GM21723 (cell line): ENCODE data around the gene DIPK1B.

Source experiments
- ATAC-seq: cut with Tn5 transposase; IDR thresholded peaks from one replicate; pipeline ENCODE4 v1.9.1; 2021; ENCODE audit warnings: mild to moderate bottlenecking, moderate library complexity; ENCODE audit not compliant: unreplicated experiment

DIPK1B gene

GRCh38 chr9:136718345-136719194 lies 6.2 kb downstream of the DIPK1B start:
- no peak for ATAC-seq

GRCh38 chr9:136719195-136719880 lies 7.0 kb downstream of the DIPK1B start:
- no peak for ATAC-seq

GRCh38 chr9:136720251-136720897 lies 8.0 kb downstream of the DIPK1B start:
- no peak for ATAC-seq

DNA sequence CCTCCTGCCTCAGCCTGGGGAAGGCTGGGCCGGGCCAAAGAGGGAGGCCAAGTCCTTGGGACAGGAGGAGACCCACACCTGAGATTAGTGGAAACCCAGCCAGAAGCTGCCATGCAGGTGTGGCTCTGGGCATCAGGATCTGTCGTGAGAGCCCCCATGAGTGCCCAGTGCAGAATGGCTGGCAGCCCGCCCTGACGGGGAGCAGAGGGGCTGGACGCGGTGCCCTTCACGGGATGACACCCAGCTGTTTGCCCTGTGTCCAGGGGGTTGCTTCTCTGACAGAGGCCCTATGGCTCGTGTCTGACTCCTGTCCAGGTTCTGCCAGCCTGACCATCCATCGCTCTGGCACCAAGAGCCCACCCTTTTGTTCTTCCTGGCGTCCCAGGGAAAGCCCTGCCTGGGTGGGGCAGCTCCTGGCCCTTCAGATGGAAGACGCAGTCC lies 8.5 kb downstream of the DIPK1B start:
- ATAC-seq, result no peak

DNA sequence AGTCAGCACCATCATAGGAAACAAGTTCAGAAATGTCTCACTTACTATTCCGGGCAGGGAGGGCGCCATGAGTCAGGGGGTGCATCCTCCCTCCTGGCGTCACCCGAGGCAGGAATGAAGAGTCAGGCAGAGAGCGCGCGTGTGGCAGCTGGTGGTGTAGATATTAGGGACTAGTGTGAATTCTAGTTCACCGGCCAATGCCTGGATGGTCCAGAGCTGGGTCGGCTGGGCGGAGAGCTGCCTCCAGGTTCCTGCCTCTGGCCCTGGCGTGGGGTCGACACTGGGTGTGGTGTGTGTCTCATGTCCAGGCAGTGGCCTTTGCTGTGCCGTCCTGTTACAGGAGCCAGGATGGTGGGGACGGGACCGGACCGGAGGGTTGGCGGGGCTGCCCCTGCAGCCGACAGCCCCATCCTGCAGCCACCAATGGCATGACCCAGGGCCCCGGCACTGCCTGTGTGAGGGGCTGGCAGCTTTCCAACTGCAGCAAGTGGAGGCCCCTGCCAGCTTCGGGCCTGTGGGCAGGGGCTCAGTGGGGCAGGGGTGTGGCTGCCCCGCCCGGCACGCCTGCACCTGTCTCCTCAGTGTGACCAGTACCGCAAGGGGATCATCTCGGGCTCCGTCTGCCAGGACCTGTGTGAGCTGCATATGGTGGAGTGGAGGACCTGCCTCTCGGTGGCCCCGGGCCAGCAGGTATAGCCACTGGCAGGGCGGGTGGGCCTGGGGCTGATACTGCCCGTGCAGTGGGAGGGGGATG lies 9.1 kb downstream of the DIPK1B start:
- ATAC-seq, result no peak

- ATAC-seq, result no peak
These were observed 10.0 kb downstream of the DIPK1B start for GRCh38 chr9:136722093-136722968.

DNA sequence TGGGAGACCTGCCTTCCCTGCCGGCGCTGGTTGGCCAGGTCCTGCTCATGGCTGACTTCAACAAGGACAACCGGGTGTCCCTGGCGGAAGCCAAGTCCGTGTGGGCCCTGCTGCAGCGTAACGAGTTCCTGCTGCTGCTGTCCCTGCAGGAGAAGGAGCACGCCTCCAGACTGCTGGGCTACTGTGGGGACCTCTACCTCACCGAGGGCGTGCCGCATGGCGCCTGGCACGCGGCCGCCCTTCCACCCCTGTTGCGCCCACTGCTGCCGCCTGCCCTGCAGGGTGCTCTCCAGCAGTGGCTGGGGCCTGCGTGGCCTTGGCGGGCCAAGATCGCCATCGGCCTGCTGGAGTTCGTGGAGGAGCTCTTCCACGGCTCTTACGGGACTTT lies 10.6 kb downstream of the DIPK1B start:
- ATAC-seq, result no peak

DNA sequence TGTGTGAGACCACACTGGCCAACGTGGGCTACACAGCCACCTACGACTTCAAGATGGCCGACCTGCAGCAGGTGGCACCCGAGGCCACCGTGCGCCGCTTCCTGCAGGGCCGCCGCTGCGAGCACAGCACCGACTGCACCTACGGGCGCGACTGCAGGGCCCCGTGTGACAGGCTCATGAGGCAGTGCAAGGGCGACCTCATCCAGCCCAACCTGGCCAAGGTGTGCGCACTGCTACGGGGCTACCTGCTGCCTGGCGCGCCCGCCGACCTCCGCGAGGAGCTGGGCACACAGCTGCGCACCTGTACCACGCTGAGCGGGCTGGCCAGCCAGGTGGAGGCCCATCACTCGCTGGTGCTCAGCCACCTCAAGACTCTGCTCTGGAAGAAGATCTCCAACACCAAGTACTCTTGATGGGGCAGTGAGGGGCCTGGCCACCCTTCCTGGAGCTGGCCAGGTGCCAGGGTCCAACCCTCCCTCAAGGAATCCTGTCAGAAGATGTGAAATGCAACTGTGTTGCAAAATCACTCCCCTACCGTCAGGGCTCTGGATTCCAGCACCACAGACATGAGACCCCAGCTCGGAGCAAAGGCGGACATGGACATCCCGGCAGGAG lies 11.1 kb downstream of the DIPK1B start:
- no peak for ATAC-seq

DNA sequence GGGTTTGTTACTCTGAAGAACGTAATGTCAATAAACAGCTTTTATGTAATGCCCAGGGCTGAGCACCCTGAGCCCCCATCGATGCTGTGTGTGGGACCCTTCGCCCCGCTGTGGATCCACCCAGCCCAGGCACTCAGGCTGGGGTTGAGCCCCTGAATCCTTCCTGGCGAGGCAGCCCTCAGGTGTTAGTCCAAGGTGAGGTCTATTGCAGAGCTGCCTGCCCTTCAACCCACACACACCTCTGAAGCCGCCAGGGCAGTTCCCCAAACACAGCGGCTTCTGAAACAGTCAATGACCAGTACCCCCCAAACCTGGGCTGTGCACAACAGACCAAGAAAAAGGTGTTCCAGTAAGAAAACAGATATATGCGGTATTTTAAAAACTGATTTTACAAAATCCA lies 11.6 kb downstream of the DIPK1B start:
- ATAC-seq, result no peak

- ATAC-seq, result no peak
These were observed 12.4 kb downstream of the DIPK1B start for GRCh38 chr9:136724772-136725171.

DNA sequence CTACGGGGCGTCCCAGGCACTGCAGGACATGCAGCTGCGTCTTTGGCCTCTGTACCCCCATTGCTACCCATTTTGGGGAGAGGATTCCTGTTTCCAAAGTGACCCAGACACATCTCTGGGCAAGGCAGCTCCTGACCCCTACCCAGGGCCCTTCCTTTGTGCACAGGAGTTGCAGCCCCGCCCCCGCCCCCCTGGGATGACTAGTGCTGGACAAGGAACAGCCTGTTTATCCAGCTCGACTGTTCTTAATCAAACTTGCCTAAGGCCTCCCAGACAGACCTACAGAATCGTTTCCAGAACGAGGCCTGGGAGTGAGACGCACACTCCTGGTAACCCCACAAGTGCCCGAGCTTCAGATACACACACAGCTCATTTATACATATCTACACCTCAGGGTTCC lies 13.2 kb downstream of the DIPK1B start:
- ATAC-seq, result no peak

- no peak for ATAC-seq
These were observed 13.7 kb downstream of the DIPK1B start for GRCh38 chr9:136726118-136726517.

GRCh38 chr9:136726631-136727191 lies 14.3 kb downstream of the DIPK1B start:
- no peak for ATAC-seq

DNA sequence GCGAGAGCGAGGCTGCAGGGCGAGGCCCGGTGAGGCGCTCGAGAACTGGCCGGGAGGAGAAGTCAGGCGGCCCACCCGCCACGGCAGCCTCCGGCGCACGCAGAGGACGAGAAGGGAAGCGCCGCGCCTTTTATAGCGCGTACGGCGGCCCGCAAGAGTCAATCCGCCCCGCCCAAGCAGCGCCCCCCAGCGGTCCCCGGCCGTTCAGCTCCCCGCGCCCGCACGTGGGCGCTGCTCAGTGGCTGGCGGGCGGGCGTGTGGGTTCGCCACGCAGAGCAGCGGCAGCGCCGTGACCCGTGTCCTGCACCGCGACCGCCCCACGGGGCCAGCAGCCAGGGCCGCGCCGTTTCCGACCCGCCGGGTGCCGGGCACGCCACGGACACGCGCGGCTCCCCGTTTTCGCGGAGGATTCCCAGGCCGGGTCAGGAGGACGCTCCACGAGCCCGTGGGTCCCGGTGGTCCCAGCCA lies 15.7 kb downstream of the DIPK1B start:
- peak; percentile 59 for ATAC-seq

- ATAC-seq, result peak; percentile 13
These were observed 16.3 kb downstream of the DIPK1B start for GRCh38 chr9:136728548-136729123.

DNA sequence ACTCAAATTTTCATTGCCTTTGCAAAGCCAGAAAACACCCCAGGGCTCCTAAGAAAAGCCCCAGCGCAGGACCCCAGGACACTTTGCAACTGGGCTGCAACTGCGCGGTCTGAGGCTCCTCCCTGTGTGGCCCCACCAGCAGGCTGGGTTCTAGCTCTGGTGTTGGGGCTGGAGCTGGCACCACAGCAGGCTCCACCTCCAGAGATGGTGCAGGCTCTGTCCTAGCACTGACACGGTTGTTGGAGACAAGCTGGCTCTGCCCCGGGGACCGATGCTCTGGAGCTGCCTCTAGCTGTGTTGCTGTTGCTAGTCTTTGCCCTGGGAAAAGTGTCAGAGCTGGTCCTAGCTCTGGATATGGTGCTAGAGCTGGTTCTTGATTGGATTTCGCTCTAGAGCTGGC lies 16.8 kb downstream of the DIPK1B start:
- ATAC-seq, result no peak

- no peak for ATAC-seq
These were observed 17.6 kb downstream of the DIPK1B start for GRCh38 chr9:136729926-136730325.

DNA sequence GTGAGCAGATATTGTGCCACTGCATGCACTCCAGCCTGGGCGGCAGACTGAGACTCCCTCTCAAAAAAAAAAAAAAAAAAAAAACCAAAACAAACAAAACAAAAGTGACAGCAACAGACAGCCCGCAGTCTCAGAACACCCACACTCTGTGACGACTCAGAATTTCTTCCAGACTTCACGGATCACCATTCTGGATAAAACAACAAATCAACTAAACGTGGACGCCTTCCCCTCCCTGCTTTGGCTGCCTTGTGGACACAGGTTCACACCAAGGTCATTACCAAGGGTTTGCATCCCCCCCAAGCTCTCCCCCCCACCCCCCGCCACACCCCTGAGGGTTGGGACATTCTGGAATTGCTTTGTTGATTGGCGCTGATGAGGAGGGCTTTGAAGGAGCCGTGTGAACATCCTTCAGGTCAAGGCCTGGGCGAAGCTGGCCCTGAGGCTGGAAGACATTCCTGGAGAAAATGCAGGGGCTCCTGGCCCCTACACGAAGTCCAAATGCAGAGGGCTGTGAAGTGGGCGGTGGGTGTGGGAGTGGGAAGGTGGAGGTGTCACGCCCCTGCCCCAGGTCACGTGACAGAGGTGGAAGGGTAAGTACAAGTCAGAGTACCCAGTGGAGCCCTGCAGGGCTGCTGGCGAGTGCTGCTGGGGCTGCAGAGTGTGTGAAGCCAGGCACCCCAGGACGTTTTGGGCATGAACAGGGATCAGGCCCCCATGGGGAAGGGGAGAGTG lies 20.2 kb downstream of the DIPK1B start:
- no peak for ATAC-seq
